K562 (cell line): ENCODE data around the gene SYNGR4. TPM values are rescaled to one million over a fixed set of nuclear protein-coding genes. Genes with fewer than 3 reads are reported as not detected.

Experiments
- ARID1B ChIP-seq: fragments of 450-650 bp; IDR thresholded peaks from 2 replicates; pipeline ENCODE4 v1.6.1; 2016; ENCODE audit warnings: antibody characterized with exemption, mild to moderate bottlenecking, inconsistent platforms
- BACH1 ChIP-seq: fragments of 200-800 bp; sonication (Bioruptor generic); IDR thresholded peaks from 2 replicates; pipeline ENCODE4 v1.6.1; 2016; ENCODE audit warnings: missing genetic modification characterization, missing compliant biosample characterization
- FOSL1 ChIP-seq: fragments of 200-800 bp; sonication (Bioruptor generic); conservative IDR thresholded peaks from 2 replicates; pipeline ENCODE4 v1.6.1; 2016; ENCODE audit warnings: missing genetic modification characterization, missing compliant biosample characterization
- FOXK2 ChIP-seq, 2 experiments: fragments of 450-650 bp; IDR thresholded peaks in 1 of 2; conservative IDR thresholded peaks in 1 of 2; 2 replicates each; pipeline ENCODE4 v1.6.1; 2016; ENCODE audit warnings: low read depth in 2 of 2, mild to moderate bottlenecking in 1 of 2
- FOXP4 ChIP-seq: sonication (generic); formaldehyde crosslinking; IDR thresholded peaks from 2 replicates; pipeline ENCODE4 v1.8.0; 2022; ENCODE audit warnings: mild to moderate bottlenecking, missing genetic modification reagents, borderline replicate concordance
- GATA2 ChIP-seq: sonication (generic); formaldehyde crosslinking; IDR thresholded peaks from 2 replicates; pipeline ENCODE4 v1.4.0; 2020; ENCODE audit warnings: mild to moderate bottlenecking, missing genetic modification reagents
- HOXB6 ChIP-seq: fragments of 250-450 bp; sonication (Bioruptor Pico); IDR thresholded peaks from 2 replicates; pipeline ENCODE4 v1.5.1; 2022; ENCODE audit warnings: mild to moderate bottlenecking, borderline replicate concordance
- LCOR ChIP-seq: sonication (generic); formaldehyde crosslinking; IDR thresholded peaks from 2 replicates; pipeline ENCODE4 v1.8.0; 2022; ENCODE audit warnings: mild to moderate bottlenecking, missing genetic modification reagents
- PHB2 ChIP-seq: fragments of 450-650 bp; IDR thresholded peaks from 2 replicates; pipeline ENCODE4 v1.6.1; 2017; ENCODE audit warnings: low read depth
- TCF3 ChIP-seq: sonication (generic); formaldehyde crosslinking; IDR thresholded peaks from 2 replicates; pipeline ENCODE4 v1.4.0; 2020; ENCODE audit warnings: mild to moderate bottlenecking, missing genetic modification reagents
- ZBTB8A ChIP-seq: fragments of 450-650 bp; IDR thresholded peaks from 2 replicates; pipeline ENCODE4 v1.6.1; 2018; ENCODE audit warnings: mild to moderate bottlenecking, moderate library complexity; ENCODE audit not compliant: partially characterized antibody
- ZNF354B ChIP-seq: fragments of 250-450 bp; sonication (Bioruptor Pico); IDR thresholded peaks from 2 replicates; pipeline ENCODE4 v1.4.0; 2020
- polyA plus RNA-seq, 8 experiments: library from polyadenylated mRNA; depleted of rRNA in 4 of 8; stranded (reverse) in 5 of 8; unstranded in 3 of 8; fragments of >200 nt; fragmentation: Nextera tagmentation in 2 of 8; fragmentation: Illumina TruSeq in 1 of 8; extraction: Ambion mirVana in 2 of 8; extraction: Trizol in 1 of 8; gene quantifications; 2 replicates each; pipeline versions ENCODE4 v1.2.1 to v1.2.3, GENCODE V29; 2011 to 2014; ENCODE audit warnings: inconsistent platforms in 1 of 8, missing spikeins in 1 of 8
- total RNA-seq, 7 experiments: library from RNA; depleted of rRNA in 6 of 7; stranded (reverse); fragments of >200 nt in 6 of 7; fragmentation: Illumina TruSeq in 2 of 7; extraction: Trizol in 2 of 7; gene quantifications; 2 replicates each; pipeline versions ENCODE4 v1.2.1 to v1.2.3, GENCODE V29; 2011 to 2021; ENCODE audit warnings: low replicate concordance in 1 of 7
- TF ChIP-seq, protein P1 (sequence below): sonication (generic); formaldehyde crosslinking; IDR thresholded peaks from 2 replicates; pipeline ENCODE4 v1.8.1; 2023; ENCODE audit warnings: mild to moderate bottlenecking, missing genetic modification reagents
- TF ChIP-seq, protein P2 (sequence below): fragments of 250-450 bp; sonication (Bioruptor Pico); IDR thresholded peaks from 2 replicates; pipeline ENCODE4 v1.8.0; 2022; ENCODE audit warnings: inconsistent platforms, mild to moderate bottlenecking, moderate library complexity, borderline replicate concordance
- TF ChIP-seq, protein P3 (sequence below), 2 experiments: IDR thresholded peaks in 1 of 2; conservative IDR thresholded peaks in 1 of 2; 2 replicates each; pipeline ENCODE4 v1.6.1; 2016; ENCODE audit warnings: low read depth in 2 of 2, mild to moderate bottlenecking in 1 of 2, missing compliant biosample characterization in 1 of 2, missing genetic modification characterization in 1 of 2, moderate library complexity in 1 of 2
- TF ChIP-seq, protein P4 (sequence below): sonication (generic); formaldehyde crosslinking; IDR thresholded peaks from 2 replicates; pipeline ENCODE4 v1.8.1; 2022; ENCODE audit warnings: missing genetic modification reagents

Gene SYNGR4
- total and polyA plus RNA-seq, 9 of the 15 experiments (the other 6 are each of a cell fraction or from before 2014, with no cell fraction given), result 0.07 to 0.14 TPM; not detected in 7

GRCh38 chr19:48363810-48364597, at the start of gene SYNGR4, which contains the start of gene TMEM143 (continued):
- TF ChIP-seq, protein P1, sequence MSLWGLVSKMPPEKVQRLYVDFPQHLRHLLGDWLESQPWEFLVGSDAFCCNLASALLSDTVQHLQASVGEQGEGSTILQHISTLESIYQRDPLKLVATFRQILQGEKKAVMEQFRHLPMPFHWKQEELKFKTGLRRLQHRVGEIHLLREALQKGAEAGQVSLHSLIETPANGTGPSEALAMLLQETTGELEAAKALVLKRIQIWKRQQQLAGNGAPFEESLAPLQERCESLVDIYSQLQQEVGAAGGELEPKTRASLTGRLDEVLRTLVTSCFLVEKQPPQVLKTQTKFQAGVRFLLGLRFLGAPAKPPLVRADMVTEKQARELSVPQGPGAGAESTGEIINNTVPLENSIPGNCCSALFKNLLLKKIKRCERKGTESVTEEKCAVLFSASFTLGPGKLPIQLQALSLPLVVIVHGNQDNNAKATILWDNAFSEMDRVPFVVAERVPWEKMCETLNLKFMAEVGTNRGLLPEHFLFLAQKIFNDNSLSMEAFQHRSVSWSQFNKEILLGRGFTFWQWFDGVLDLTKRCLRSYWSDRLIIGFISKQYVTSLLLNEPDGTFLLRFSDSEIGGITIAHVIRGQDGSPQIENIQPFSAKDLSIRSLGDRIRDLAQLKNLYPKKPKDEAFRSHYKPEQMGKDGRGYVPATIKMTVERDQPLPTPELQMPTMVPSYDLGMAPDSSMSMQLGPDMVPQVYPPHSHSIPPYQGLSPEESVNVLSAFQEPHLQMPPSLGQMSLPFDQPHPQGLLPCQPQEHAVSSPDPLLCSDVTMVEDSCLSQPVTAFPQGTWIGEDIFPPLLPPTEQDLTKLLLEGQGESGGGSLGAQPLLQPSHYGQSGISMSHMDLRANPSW (CRISPR knock-in tag), result no peak
- TF ChIP-seq FOXP4 (CRISPR knock-in tag) (no peak), ZNF354B (CRISPR knock-in tag) (no peak), FOXK2 (conservative IDR thresholded peaks at IDR 0.05 in 1 of 2, IDR thresholded peaks at IDR 0.05 in 1 of 2; ENCODE audit: low read depth in 2 of 2) (peak; percentile 79 to 86), TCF3 (CRISPR knock-in tag) (no peak; the same call in 1 of the 2 replicates), BACH1 (tag) (no peak), HOXB6 (CRISPR knock-in tag) (no peak), GATA2 (CRISPR knock-in tag) (no peak), ZBTB8A (no peak), LCOR (peak; percentile 87), FOSL1 (tag) (no peak), PHB2 (no peak), ARID1B (no peak)
- TF ChIP-seq, protein P2, sequence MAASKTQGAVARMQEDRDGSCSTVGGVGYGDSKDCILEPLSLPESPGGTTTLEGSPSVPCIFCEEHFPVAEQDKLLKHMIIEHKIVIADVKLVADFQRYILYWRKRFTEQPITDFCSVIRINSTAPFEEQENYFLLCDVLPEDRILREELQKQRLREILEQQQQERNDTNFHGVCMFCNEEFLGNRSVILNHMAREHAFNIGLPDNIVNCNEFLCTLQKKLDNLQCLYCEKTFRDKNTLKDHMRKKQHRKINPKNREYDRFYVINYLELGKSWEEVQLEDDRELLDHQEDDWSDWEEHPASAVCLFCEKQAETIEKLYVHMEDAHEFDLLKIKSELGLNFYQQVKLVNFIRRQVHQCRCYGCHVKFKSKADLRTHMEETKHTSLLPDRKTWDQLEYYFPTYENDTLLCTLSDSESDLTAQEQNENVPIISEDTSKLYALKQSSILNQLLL (CRISPR knock-in tag), result no peak
- TF ChIP-seq, protein P3, sequence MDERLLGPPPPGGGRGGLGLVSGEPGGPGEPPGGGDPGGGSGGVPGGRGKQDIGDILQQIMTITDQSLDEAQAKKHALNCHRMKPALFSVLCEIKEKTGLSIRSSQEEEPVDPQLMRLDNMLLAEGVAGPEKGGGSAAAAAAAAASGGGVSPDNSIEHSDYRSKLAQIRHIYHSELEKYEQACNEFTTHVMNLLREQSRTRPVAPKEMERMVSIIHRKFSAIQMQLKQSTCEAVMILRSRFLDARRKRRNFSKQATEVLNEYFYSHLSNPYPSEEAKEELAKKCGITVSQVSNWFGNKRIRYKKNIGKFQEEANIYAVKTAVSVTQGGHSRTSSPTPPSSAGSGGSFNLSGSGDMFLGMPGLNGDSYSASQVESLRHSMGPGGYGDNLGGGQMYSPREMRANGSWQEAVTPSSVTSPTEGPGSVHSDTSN (CRISPR knock-in tag; IDR thresholded peaks at IDR 0.05; ENCODE audit: low read depth), result no peak
- TF ChIP-seq, protein P3 (tag; conservative IDR thresholded peaks at IDR 0.05; ENCODE audit: low read depth), result no peak
- TF ChIP-seq, protein P4, sequence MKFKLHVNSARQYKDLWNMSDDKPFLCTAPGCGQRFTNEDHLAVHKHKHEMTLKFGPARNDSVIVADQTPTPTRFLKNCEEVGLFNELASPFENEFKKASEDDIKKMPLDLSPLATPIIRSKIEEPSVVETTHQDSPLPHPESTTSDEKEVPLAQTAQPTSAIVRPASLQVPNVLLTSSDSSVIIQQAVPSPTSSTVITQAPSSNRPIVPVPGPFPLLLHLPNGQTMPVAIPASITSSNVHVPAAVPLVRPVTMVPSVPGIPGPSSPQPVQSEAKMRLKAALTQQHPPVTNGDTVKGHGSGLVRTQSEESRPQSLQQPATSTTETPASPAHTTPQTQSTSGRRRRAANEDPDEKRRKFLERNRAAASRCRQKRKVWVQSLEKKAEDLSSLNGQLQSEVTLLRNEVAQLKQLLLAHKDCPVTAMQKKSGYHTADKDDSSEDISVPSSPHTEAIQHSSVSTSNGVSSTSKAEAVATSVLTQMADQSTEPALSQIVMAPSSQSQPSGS (CRISPR knock-in tag), result no peak
